Measurements from ENCODE around the gene LIN7A.

The LIN7A gene

GRCh38 chr12:80860206-80860605 is 77.5 kb downstream of the LIN7A start:
- no peaks in the 10 kb centered on the region for H3K27me3 ChIP-seq (replicated peaks; ENCODE audit: control insufficient read depth, insufficient read depth, low read length)
- no peaks in the 10 kb centered on the region for H3K36me3 ChIP-seq (ENCODE audit: control insufficient read depth, insufficient read depth, low read length)
- no peak for DNase-seq (ENCODE audit: extremely low read depth, insufficient read length)
- no peak for TF ChIP-seq CTCF (IDR thresholded peaks at IDR 0.05; ENCODE audit: insufficient read depth, low read length, poor library complexity, severe bottlenecking)
- no peak overlapping the region for H3K4me3 ChIP-seq (replicated peaks; ENCODE audit: low read depth, low read length)

GRCh38 chr12:80858356-80858755 is 79.4 kb downstream of the LIN7A start:
- Histone ChIP-seq H3K27me3 (replicated peaks; ENCODE audit: control insufficient read depth, insufficient read depth, low read length) (no peaks in the 10 kb centered on the region), H3K36me3 (ENCODE audit: control insufficient read depth, insufficient read depth, low read length) (no peaks in the 10 kb centered on the region), H3K4me3 (replicated peaks; ENCODE audit: low read depth, low read length) (no peak overlapping the region)
- TF ChIP-seq CTCF (IDR thresholded peaks at IDR 0.05; ENCODE audit: insufficient read depth, low read length, poor library complexity, severe bottlenecking) = no peak
- DNase-seq (ENCODE audit: extremely low read depth, insufficient read length) = no peak

GRCh38 chr12:80857311-80857710 is 80.4 kb downstream of the LIN7A start:
- no peak for DNase-seq (ENCODE audit: extremely low read depth, insufficient read length)
- H3K36me3 ChIP-seq (ENCODE audit: control insufficient read depth, insufficient read depth, low read length) = no peaks in the 10 kb centered on the region; the same call in 1 of the 2 replicates
- H3K27me3 ChIP-seq (replicated peaks; ENCODE audit: control insufficient read depth, insufficient read depth, low read length) = no peaks in the 10 kb centered on the region
- TF ChIP-seq CTCF (IDR thresholded peaks at IDR 0.05; ENCODE audit: insufficient read depth, low read length, poor library complexity, severe bottlenecking) = no peak
- no peak overlapping the region for H3K4me3 ChIP-seq (replicated peaks; ENCODE audit: low read depth, low read length)

DNA sequence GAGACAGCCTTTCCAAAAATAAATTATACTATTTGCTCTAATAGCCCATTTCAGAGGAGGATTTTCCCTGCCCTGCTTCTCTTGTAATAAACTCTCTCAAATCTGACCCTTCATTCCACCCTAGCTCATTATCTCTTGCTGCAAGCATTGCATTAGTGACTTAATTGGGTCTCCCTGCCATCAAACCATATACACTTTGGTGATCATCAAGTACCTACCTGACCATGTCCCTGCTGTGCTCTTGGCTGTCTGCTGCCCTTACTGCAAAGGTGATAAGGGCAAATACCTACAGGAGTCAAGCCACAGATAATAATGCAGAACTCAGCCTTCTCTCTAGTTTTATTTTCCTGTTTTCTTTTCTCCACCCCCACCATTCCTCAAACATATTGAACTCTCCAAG is 88.4 kb downstream of the LIN7A start:
- H3K4me3 ChIP-seq (replicated peaks; ENCODE audit: low read depth, low read length) = no peak overlapping the region
- DNase-seq (ENCODE audit: extremely low read depth, insufficient read length) = no peak
- H3K36me3 ChIP-seq (ENCODE audit: control insufficient read depth, insufficient read depth, low read length) = no peaks in the 10 kb centered on the region; the same call in 1 of the 2 replicates
- H3K27me3 ChIP-seq (replicated peaks; ENCODE audit: control insufficient read depth, insufficient read depth, low read length) = no peaks in the 10 kb centered on the region
- no peak for TF ChIP-seq CTCF (IDR thresholded peaks at IDR 0.05; ENCODE audit: insufficient read depth, low read length, poor library complexity, severe bottlenecking)

GRCh38 chr12:80848858-80849257 is 88.9 kb downstream of the LIN7A start:
- no peaks in the 10 kb centered on the region for H3K27me3 ChIP-seq (replicated peaks; ENCODE audit: control insufficient read depth, insufficient read depth, low read length)
- no peak overlapping the region for H3K4me3 ChIP-seq (replicated peaks; ENCODE audit: low read depth, low read length)
- no peak for TF ChIP-seq CTCF (IDR thresholded peaks at IDR 0.05; ENCODE audit: insufficient read depth, low read length, poor library complexity, severe bottlenecking)
- DNase-seq (ENCODE audit: extremely low read depth, insufficient read length) = no peak
- H3K36me3 ChIP-seq (ENCODE audit: control insufficient read depth, insufficient read depth, low read length) = no peaks in the 10 kb centered on the region; the same call in 1 of the 2 replicates

DNA sequence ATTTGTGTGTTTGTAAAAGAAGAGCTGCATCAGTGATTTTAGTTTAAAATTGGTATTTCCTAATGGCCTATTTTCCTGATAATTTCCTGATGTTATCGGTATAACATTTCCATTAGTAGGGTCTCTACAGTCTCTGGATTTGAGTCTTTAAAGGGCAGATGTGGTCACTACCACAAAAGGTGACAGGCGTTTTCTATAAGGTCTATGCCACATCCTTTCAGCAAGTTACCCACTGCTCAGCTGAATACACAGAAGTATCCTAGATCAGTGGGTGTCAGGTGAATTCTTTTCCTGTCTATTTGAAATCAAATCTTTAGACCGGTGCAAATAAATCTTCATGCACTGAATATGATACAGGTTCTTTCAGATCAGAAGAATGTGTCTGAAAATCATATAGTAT is 90.2 kb downstream of the LIN7A start:
- TF ChIP-seq CTCF (IDR thresholded peaks at IDR 0.05; ENCODE audit: insufficient read depth, low read length, poor library complexity, severe bottlenecking) = no peak
- DNase-seq (ENCODE audit: extremely low read depth, insufficient read length) = no peak
- Histone ChIP-seq H3K4me3 (replicated peaks; ENCODE audit: low read depth, low read length) (no peak overlapping the region), H3K27me3 (replicated peaks; ENCODE audit: control insufficient read depth, insufficient read depth, low read length) (no peaks in the 10 kb centered on the region), H3K36me3 (ENCODE audit: control insufficient read depth, insufficient read depth, low read length) (no peaks in the 10 kb centered on the region)
